Sigmoid colon (tissue), 4 donors: ENCODE data around the gene MAML3.

Experiments
- POLR2AphosphoS5 ChIP-seq, 4 donors: sonication (generic); formaldehyde crosslinking; IDR thresholded peaks; one replicate each; pipeline ENCODE4 v1.6.1; 2017; ENCODE audit warnings: antibody characterized with exemption in 4 of 4
- TF ChIP-seq, protein P1 (sequence below), 4 experiments: fragments of 450-650 bp in 3 of 4; fragments of 200-600 bp in 1 of 4; IDR thresholded peaks; one replicate each; pipeline ENCODE4 v1.5.1; 2016 to 2019; ENCODE audit warnings: antibody characterized with exemption in 4 of 4, mild to moderate bottlenecking in 3 of 4, moderate library complexity in 2 of 4

GRCh38 chr4:139800082-139800481, 353.9 kb downstream of the MAML3 start:
- TF ChIP-seq, protein P1, sequence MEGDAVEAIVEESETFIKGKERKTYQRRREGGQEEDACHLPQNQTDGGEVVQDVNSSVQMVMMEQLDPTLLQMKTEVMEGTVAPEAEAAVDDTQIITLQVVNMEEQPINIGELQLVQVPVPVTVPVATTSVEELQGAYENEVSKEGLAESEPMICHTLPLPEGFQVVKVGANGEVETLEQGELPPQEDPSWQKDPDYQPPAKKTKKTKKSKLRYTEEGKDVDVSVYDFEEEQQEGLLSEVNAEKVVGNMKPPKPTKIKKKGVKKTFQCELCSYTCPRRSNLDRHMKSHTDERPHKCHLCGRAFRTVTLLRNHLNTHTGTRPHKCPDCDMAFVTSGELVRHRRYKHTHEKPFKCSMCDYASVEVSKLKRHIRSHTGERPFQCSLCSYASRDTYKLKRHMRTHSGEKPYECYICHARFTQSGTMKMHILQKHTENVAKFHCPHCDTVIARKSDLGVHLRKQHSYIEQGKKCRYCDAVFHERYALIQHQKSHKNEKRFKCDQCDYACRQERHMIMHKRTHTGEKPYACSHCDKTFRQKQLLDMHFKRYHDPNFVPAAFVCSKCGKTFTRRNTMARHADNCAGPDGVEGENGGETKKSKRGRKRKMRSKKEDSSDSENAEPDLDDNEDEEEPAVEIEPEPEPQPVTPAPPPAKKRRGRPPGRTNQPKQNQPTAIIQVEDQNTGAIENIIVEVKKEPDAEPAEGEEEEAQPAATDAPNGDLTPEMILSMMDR (IDR thresholded peaks at IDR 0.05), result no peak
- no peak for TF ChIP-seq POLR2AphosphoS5 (IDR thresholded peaks at IDR 0.05)
